Loucy (cell line): ENCODE results near the gene ANKLE2.
"Not testable (repeated sequence)": the region's sequence is repeated elsewhere in the genome, so short reads cannot be mapped to it uniquely, and the experiment has no call there.

ENCODE experiments used
- H2AFZ ChIP-seq: fragments of 200-600 bp; sonication (generic); 2 replicates; pipeline ENCODE4 v1.6.0; 2016; ENCODE audit warnings: antibody characterized with exemption, mild to moderate bottlenecking, low read length, moderate library complexity
- H3F3A ChIP-seq: fragments of 200-600 bp; 2 replicates; pipeline ENCODE4 v1.6.0; 2016; ENCODE audit warnings: antibody characterized with exemption, low read depth, mild to moderate bottlenecking
- H3K27me3 ChIP-seq: fragments of 200-600 bp; sonication (generic); 2 replicates; pipeline ENCODE4 v1.6.1; 2014; ENCODE audit warnings: low read length, mild to moderate bottlenecking; ENCODE audit not compliant: insufficient read depth, poor library complexity, severe bottlenecking
- H3K36me3 ChIP-seq: fragments of 200-600 bp; sonication (generic); 2 replicates; pipeline ENCODE4 v1.6.1; 2016; ENCODE audit warnings: low read length; ENCODE audit not compliant: insufficient read depth
- H3K4me1 ChIP-seq: fragments of 200-600 bp; sonication (generic); 2 replicates; pipeline ENCODE4 v1.5.1; 2014; ENCODE audit warnings: low read length, mild to moderate bottlenecking; ENCODE audit not compliant: insufficient read depth, poor library complexity, severe bottlenecking
- H3K4me2 ChIP-seq: fragments of 200-600 bp; sonication (generic); 2 replicates; pipeline ENCODE4 v1.6.0; 2014; ENCODE audit warnings: antibody characterized with exemption, low read length, low read depth, mild to moderate bottlenecking; ENCODE audit not compliant: poor library complexity, severe bottlenecking
- H3K4me3 ChIP-seq: fragments of 200-600 bp; sonication (generic); 2 replicates; pipeline ENCODE4 v1.5.1; 2014; ENCODE audit warnings: low read length, mild to moderate bottlenecking, mixed read lengths; ENCODE audit not compliant: poor library complexity, severe bottlenecking
- H3K79me2 ChIP-seq: fragments of 200-600 bp; sonication (generic); 2 replicates; pipeline ENCODE4 v1.6.1; 2014; ENCODE audit warnings: low read length; ENCODE audit not compliant: insufficient read depth
- H3K9ac ChIP-seq: fragments of 200-600 bp; sonication (generic); 2 replicates; pipeline ENCODE4 v1.6.0; 2014; ENCODE audit warnings: mild to moderate bottlenecking, low read depth, low read length, moderate library complexity; ENCODE audit not compliant: poor library complexity, severe bottlenecking
- H3K9me2 ChIP-seq: fragments of 200-600 bp; sonication (generic); replicated peaks from 2 replicates; pipeline ENCODE4 v1.6.1; 2016; ENCODE audit warnings: low read depth, low read length, mixed read lengths
- H3K9me3 ChIP-seq: fragments of 200-600 bp; sonication (generic); 2 replicates; pipeline ENCODE4 v1.6.1; 2014; ENCODE audit warnings: mild to moderate bottlenecking, antibody characterized with exemption, low read length, low read depth; ENCODE audit not compliant: insufficient read depth
- H4K20me1 ChIP-seq: fragments of 200-600 bp; sonication (generic); 2 replicates; pipeline ENCODE4 v1.6.0; 2014; ENCODE audit warnings: antibody characterized with exemption, low read length, mild to moderate bottlenecking; ENCODE audit not compliant: insufficient read depth, poor library complexity, severe bottlenecking
- EZH2phosphoT487 ChIP-seq: fragments of 200-600 bp; IDR thresholded peaks from 2 replicates; pipeline ENCODE4 v1.6.1; 2018; ENCODE audit warnings: antibody characterized with exemption, mild to moderate bottlenecking, moderate library complexity, borderline replicate concordance
- TF ChIP-seq, protein P1 (sequence below): fragments of 200-600 bp; sonication (generic); conservative IDR thresholded peaks from 2 replicates; pipeline ENCODE4 v1.5.1; 2014; ENCODE audit warnings: mild to moderate bottlenecking, antibody characterized with exemption, low read length

Gene ANKLE2

DNA sequence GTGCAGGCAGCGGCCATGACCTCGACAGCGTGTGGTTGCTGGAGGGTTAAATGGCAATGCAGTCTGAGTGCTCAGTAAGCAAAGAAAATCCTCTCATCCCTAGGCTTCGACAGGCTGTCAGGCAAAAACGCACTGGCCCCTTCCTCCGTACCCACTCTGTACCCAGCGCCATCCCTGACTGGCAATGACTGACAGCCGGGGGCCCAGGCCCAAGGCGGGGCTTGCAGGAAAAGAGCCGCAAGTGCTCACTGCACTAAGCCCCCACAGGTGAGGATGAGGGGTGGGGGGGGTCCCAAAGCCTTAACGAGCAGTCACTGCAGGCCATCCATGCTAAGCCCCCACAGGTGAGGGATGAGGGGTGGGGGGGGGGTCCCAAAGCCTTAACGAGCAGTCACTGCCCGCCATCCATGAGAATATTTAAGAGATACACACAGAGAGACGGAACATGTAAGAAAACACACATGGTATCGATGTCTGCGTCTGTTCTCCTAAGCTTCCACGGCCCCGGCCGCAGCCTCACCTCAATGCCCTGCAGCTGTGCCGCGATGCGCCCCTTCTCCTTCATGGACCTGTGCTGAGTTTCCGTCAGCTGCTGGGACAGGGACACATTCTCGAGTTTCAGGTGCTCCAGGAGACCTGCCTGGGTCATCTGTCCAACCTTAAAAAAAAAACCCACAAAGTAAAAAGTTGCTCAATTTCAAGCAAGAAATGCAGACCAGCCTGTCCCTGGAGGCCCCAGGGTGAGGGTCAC, 36.4 kb upstream of the ANKLE2 start:
- Histone ChIP-seq H2AFZ (no peak overlapping the region), H3K9me2 (no peaks in the 10 kb centered on the region), H3K9me3 (no peaks in the 10 kb centered on the region), H3K4me3 (no peak overlapping the region), H3K79me2 (no peaks in the 10 kb centered on the region), H4K20me1 (no peaks in the 10 kb centered on the region), H3K9ac (no peak overlapping the region), H3K36me3 (peaks cover 70% of the 10 kb centered on the region; the same call in 1 of the 2 replicates), H3K27me3 (no peaks in the 10 kb centered on the region), H3K4me2 (no peak overlapping the region), H3F3A (no peaks in the 10 kb centered on the region), H3K4me1 (no peaks in the 10 kb centered on the region)
- TF ChIP-seq EZH2phosphoT487, result no peak
- TF ChIP-seq, protein P1, sequence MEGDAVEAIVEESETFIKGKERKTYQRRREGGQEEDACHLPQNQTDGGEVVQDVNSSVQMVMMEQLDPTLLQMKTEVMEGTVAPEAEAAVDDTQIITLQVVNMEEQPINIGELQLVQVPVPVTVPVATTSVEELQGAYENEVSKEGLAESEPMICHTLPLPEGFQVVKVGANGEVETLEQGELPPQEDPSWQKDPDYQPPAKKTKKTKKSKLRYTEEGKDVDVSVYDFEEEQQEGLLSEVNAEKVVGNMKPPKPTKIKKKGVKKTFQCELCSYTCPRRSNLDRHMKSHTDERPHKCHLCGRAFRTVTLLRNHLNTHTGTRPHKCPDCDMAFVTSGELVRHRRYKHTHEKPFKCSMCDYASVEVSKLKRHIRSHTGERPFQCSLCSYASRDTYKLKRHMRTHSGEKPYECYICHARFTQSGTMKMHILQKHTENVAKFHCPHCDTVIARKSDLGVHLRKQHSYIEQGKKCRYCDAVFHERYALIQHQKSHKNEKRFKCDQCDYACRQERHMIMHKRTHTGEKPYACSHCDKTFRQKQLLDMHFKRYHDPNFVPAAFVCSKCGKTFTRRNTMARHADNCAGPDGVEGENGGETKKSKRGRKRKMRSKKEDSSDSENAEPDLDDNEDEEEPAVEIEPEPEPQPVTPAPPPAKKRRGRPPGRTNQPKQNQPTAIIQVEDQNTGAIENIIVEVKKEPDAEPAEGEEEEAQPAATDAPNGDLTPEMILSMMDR, result no peak

DNA sequence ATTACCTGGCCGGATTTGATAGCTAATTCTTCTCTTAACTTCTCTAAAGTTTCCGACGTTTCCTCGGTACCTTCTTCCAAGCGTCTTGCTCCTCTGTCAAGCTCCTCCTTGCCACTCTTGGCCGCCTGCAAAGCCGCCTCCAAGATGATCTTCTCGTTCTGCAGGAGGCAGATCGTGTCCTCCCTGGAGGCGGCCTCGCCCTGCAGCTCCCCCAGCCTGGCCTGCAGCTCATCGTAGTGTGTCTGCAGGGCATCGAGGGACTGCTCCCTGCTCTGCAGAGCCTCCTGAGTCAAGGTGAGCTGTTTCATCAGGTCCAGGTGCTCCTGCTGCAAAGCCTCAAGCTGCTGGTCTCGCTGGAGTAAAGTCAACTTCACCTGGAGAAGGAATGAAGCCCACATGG, 34.2 kb upstream of the ANKLE2 start:
- H3K4me1 ChIP-seq, result no peaks in the 10 kb centered on the region

DNA sequence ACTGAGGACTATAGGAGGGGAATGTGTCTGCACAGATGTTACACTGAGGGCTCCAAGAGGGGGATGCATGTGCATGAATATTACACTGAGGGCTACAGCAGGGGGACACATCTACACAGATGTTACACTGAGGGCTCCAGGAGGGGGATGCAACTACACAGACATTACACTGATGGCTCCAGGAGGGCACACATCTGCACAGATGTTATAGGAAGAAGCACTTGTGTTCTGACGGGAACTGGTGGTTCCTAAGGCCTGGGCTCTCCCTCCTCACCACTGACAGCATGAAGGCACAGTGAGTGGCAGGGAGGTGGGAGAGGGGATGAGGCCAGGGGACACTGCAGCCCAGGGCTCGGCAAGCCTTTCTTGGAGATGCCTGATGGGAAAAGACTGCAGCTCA, 30.3 kb upstream of the ANKLE2 start:
- not testable (repeated sequence) for H3F3A ChIP-seq, H3K4me2 ChIP-seq, H3K4me1 ChIP-seq, H3K9ac ChIP-seq, H3K79me2 ChIP-seq, H3K9me3 ChIP-seq, H4K20me1 ChIP-seq, H3K9me2 ChIP-seq, H3K27me3 ChIP-seq, H3K4me3 ChIP-seq, H2AFZ ChIP-seq
- H3K36me3 ChIP-seq, result peaks cover 36% of the 10 kb centered on the region; the same call in 1 of the 2 replicates

More for the DNA sequence above, 34.2 kb upstream of the ANKLE2 start:
- H3K36me3 ChIP-seq, result peaks cover 57% of the 10 kb centered on the region; the same call in 1 of the 2 replicates
- H3K9me3 ChIP-seq, result no peaks in the 10 kb centered on the region
- TF ChIP-seq EZH2phosphoT487, result no peak
- TF ChIP-seq, protein P1, result no peak
- H3K79me2 ChIP-seq, result no peaks in the 10 kb centered on the region
- no peak overlapping the region for H3K9ac ChIP-seq
- no peaks in the 10 kb centered on the region for H3K9me2 ChIP-seq
- H2AFZ ChIP-seq, result no peak overlapping the region
- H3K27me3 ChIP-seq, result no peaks in the 10 kb centered on the region
- no peaks in the 10 kb centered on the region for H4K20me1 ChIP-seq
- H3K4me3 ChIP-seq, result no peak overlapping the region
- H3F3A ChIP-seq, result no peaks in the 10 kb centered on the region
- H3K4me2 ChIP-seq, result no peak overlapping the region

DNA sequence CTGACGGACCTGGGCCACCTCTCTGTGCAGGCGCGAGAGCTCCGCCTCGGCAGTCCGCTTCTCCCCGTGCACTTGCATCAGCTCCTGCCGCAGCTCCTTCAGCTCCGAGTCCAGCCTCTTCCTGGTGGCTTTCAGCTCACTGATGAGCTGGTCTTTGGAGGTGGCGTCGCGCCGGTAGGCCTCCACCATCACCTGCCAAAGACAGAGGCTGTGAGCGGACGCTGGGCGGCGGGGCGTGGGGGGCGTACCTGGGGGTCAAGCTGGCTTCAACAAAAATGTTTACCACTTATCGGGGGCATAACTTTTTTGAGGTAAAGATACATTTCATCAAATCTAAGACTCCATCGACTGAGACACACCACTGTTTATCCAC, 27.5 kb upstream of the ANKLE2 start:
- Histone ChIP-seq H4K20me1 (no peaks in the 10 kb centered on the region), H3K4me3 (no peak overlapping the region), H3K4me2 (no peak overlapping the region), H3K9me2 (no peaks in the 10 kb centered on the region), H3K9ac (no peak overlapping the region), H2AFZ (no peak overlapping the region), H3F3A (no peaks in the 10 kb centered on the region), H3K27me3 (no peaks in the 10 kb centered on the region), H3K9me3 (no peaks in the 10 kb centered on the region), H3K79me2 (no peaks in the 10 kb centered on the region), H3K4me1 (peaks cover 6% of the 10 kb centered on the region), H3K36me3 (peaks cover 34% of the 10 kb centered on the region; the same call in 1 of the 2 replicates)
- no peak for TF ChIP-seq EZH2phosphoT487
- TF ChIP-seq, protein P1, result no peak
